ENCODE results near the gene CSTF1.

The CSTF1 gene

DNA sequence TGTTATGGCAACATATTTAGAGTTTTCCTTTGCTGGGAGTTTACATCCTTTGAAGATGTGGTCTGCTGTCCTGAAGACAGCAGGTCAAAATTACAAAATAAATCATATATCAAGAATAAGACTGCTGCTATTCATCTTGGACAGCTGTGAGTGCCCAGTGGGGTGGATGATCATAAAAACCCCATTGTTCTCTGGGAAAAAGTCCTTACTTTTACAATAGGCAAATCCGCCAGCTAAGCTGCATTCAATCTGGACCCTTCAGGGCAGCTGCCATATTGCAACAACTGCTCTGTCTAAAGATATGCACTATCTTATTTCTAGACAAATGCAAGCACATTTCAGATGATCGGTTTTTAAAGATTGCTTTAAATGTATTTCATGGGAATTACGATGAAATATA is 39.0 kb downstream of the CSTF1 start:
- Histone ChIP-seq H3K9me3 (ENCODE audit: control insufficient read depth, insufficient read depth, low read length) (no peaks in the 10 kb centered on the region), H3K4me1 (ENCODE audit: control insufficient read depth, low read length) (peaks cover 29% of the 10 kb centered on the region), H3K27ac (ENCODE audit: low read depth, low read length) (no peak overlapping the region), H3F3A (ENCODE audit: control insufficient read depth, insufficient read depth) (0 out of 2 replicates have a peak, but pooled peaks cover 3% of the 10 kb centered on the region), H3K79me2 (ENCODE audit: control insufficient read depth, low read length) (no peaks in the 10 kb centered on the region), H3K27me3 (ENCODE audit: control insufficient read depth, low read length) (no peaks in the 10 kb centered on the region), H3K36me3 (ENCODE audit: control insufficient read depth, low read length) (no peaks in the 10 kb centered on the region), H3K4me3 (ENCODE audit: low read length) (no peak overlapping the region), H4K20me1 (ENCODE audit: control insufficient read depth, insufficient read depth, low read depth, low read length) (no peaks in the 10 kb centered on the region), H3K9me2 (replicated peaks; ENCODE audit: control insufficient read depth, low read length) (no peaks in the 10 kb centered on the region), H3K4me2 (ENCODE audit: low read length) (no peak overlapping the region)
- TF ChIP-seq EZH2phosphoT487 (IDR thresholded peaks at IDR 0.05; ENCODE audit: borderline replicate concordance, low read length): no peak
- TF ChIP-seq, protein P1, sequence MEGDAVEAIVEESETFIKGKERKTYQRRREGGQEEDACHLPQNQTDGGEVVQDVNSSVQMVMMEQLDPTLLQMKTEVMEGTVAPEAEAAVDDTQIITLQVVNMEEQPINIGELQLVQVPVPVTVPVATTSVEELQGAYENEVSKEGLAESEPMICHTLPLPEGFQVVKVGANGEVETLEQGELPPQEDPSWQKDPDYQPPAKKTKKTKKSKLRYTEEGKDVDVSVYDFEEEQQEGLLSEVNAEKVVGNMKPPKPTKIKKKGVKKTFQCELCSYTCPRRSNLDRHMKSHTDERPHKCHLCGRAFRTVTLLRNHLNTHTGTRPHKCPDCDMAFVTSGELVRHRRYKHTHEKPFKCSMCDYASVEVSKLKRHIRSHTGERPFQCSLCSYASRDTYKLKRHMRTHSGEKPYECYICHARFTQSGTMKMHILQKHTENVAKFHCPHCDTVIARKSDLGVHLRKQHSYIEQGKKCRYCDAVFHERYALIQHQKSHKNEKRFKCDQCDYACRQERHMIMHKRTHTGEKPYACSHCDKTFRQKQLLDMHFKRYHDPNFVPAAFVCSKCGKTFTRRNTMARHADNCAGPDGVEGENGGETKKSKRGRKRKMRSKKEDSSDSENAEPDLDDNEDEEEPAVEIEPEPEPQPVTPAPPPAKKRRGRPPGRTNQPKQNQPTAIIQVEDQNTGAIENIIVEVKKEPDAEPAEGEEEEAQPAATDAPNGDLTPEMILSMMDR (IDR thresholded peaks at IDR 0.05; ENCODE audit: low read depth, low read length, poor library complexity, severe bottlenecking): no peak

DNA sequence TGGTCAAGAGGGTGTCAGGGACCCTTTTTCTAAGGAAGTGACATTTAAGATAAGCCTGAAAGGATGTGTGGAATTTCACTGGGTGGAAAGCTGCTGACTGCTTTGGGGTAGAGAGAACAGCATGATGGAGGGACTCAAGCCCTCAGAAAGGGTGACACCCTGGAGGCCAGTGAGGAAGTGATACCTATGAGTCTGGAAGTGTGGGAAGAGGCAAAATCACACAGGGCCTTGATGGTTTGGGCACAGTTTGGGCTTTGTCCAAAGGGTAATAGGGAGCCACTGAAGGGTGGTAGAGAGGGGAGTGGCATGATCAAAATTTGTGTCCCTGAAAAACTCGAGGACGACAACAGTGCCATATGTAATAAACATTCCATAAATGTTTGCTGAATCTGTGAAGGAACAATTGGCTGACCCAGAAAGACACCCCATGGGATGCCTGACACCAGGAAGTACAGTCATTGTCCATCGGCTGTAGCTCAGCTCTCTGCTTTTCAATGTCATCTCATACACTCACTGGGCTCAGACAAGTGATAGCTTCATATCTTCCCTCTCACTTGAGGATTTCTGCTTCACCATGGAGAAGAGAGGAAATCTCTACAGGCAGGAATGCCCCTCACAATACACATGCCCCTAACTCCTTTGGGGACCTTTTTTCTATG is 40.9 kb downstream of the CSTF1 start:
- Histone ChIP-seq H4K20me1 (ENCODE audit: control insufficient read depth, insufficient read depth, low read depth, low read length) (no peaks in the 10 kb centered on the region), H3K79me2 (ENCODE audit: control insufficient read depth, low read length) (no peaks in the 10 kb centered on the region), H3K9me3 (ENCODE audit: control insufficient read depth, insufficient read depth, low read length) (no peaks in the 10 kb centered on the region), H3K4me1 (ENCODE audit: control insufficient read depth, low read length) (peaks cover 21% of the 10 kb centered on the region), H3K27ac (ENCODE audit: low read depth, low read length) (no peak overlapping the region), H3K36me3 (ENCODE audit: control insufficient read depth, low read length) (no peaks in the 10 kb centered on the region), H3K4me3 (ENCODE audit: low read length) (no peak overlapping the region), H3K27me3 (ENCODE audit: control insufficient read depth, low read length) (no peaks in the 10 kb centered on the region), H3K9me2 (replicated peaks; ENCODE audit: control insufficient read depth, low read length) (no peaks in the 10 kb centered on the region), H3F3A (ENCODE audit: control insufficient read depth, insufficient read depth) (0 out of 2 replicates have a peak, but pooled peaks cover 3% of the 10 kb centered on the region), H3K4me2 (ENCODE audit: low read length) (no peak overlapping the region)
- no peak for TF ChIP-seq EZH2phosphoT487 (IDR thresholded peaks at IDR 0.05; ENCODE audit: borderline replicate concordance, low read length)
- TF ChIP-seq, protein P1 (IDR thresholded peaks at IDR 0.05; ENCODE audit: low read depth, low read length, poor library complexity, severe bottlenecking): no peak

DNA sequence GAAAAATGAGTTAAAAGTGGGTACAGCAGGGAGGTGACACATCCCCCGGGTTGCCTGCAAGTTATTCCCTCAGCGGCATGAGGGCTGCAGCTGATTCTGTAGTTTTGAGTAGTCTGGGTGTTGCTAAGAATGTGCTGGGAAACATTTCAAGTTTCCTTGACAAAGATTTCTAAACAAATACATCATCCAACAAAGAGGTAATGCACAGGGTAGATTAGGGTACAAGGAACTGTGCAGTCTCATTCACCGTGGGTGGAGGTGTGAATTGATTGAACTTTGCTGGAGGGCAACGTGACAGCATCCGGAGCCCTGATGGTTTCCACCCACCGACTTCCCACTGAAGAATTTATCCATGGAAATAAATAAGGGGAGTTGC is 41.4 kb downstream of the CSTF1 start:
- no peaks in the 10 kb centered on the region for H3K79me2 ChIP-seq (ENCODE audit: control insufficient read depth, low read length)
- TF ChIP-seq, protein P1 (IDR thresholded peaks at IDR 0.05; ENCODE audit: low read depth, low read length, poor library complexity, severe bottlenecking): no peak
- no peak for TF ChIP-seq EZH2phosphoT487 (IDR thresholded peaks at IDR 0.05; ENCODE audit: borderline replicate concordance, low read length)
- H3K9me2 ChIP-seq (replicated peaks; ENCODE audit: control insufficient read depth, low read length): no peaks in the 10 kb centered on the region
- 0 out of 2 replicates have a peak, but pooled peaks cover 3% of the 10 kb centered on the region for H3F3A ChIP-seq (ENCODE audit: control insufficient read depth, insufficient read depth)
- H3K27me3 ChIP-seq (ENCODE audit: control insufficient read depth, low read length): no peaks in the 10 kb centered on the region
- peaks cover 16% of the 10 kb centered on the region for H3K4me1 ChIP-seq (ENCODE audit: control insufficient read depth, low read length)
- no peaks in the 10 kb centered on the region for H4K20me1 ChIP-seq (ENCODE audit: control insufficient read depth, insufficient read depth, low read depth, low read length)
- H3K27ac ChIP-seq (ENCODE audit: low read depth, low read length): no peak overlapping the region
- H3K9me3 ChIP-seq (ENCODE audit: control insufficient read depth, insufficient read depth, low read length): no peaks in the 10 kb centered on the region
- no peak overlapping the region for H3K4me3 ChIP-seq (ENCODE audit: low read length)
- no peak overlapping the region for H3K4me2 ChIP-seq (ENCODE audit: low read length)
- H3K36me3 ChIP-seq (ENCODE audit: control insufficient read depth, low read length): no peaks in the 10 kb centered on the region

All from DOHH2 (cell line).